Activated naive CD4-positive, alpha-beta T cell treated with anti-CD3 and anti-CD28 coated beads for 36 hours (primary cell): ENCODE measurements around the gene ZNF415. TPM values are rescaled to one million over a fixed set of nuclear protein-coding genes. Genes with fewer than 3 reads are reported as not detected.
"Not testable (repeated sequence)": the region's sequence is repeated elsewhere in the genome, so short reads cannot be mapped to it uniquely, and the experiment has no call there.

Experiments used
- CTCF ChIA-PET: fragments of 350-600 bp; sonication (Branson Sonifier 250); formaldehyde crosslinking; loops from one replicate; lab custom pipeline; 2021; ENCODE audit warnings: antibody characterized with exemption; lab: Charles Lee
- DNase-seq: peaks from one replicate; pipeline ENCODE4 v3.0.0-alpha.2; 2020
- H3K27ac Mint-ChIP-seq: one replicate; pipeline ENCODE4 v1.8.0; 2021; ENCODE audit warnings: mild to moderate bottlenecking, mixed read lengths
- H3K27me3 Mint-ChIP-seq: one replicate; pipeline ENCODE4 v1.8.0; 2021; ENCODE audit warnings: low read depth, mixed read lengths
- H3K36me3 Mint-ChIP-seq: one replicate; pipeline ENCODE4 v1.8.0; 2021; ENCODE audit warnings: low read depth, mixed read lengths
- H3K4me1 Mint-ChIP-seq: one replicate; pipeline ENCODE4 v1.8.0; 2021; ENCODE audit warnings: low read depth, mixed read lengths
- H3K4me3 Mint-ChIP-seq: one replicate; pipeline ENCODE4 v1.8.0; 2021; ENCODE audit warnings: mild to moderate bottlenecking, moderate library complexity, mixed read lengths
- H3K9me3 Mint-ChIP-seq: one replicate; pipeline ENCODE4 v1.8.0; 2021; ENCODE audit warnings: mixed read lengths
- intact Hi-C: fragments of 100-400 bp; cut with micrococcal nuclease; formaldehyde crosslinking; loops from one replicate; pipeline ENCODE4 v1.15.1; 2023
- total RNA-seq, 2 experiments: library from RNA; stranded (reverse); gene quantifications; one replicate each; pipeline ENCODE4 v1.2.3, GENCODE V29; 2021

Gene ZNF415
- total RNA-seq, 2 experiments from 2014 or later, result 0.74 to 1.0 TPM

DNA sequence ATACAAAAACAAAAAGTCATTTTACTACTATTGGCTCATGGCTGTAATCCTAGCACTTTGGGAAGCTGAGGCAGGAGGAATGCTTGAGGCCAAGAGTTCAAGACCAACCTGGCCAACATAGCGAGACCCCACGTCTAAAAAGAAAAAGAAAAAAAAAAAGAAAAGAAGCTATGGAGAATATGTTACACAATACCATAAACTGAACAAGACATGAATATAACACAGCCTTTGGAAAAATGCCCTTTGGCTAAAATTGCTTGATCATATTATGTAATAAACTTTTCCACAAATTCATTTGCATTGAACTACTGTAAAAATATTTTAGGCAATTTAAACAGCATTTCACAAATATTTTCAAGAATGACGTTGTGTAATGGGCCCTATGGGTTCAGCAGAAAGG is 3.7 kb upstream of the ZNF415 start:
- H3K27ac Mint-ChIP-seq, result no peak overlapping the region
- peaks cover 44% of the 10 kb centered on the region for H3K36me3 Mint-ChIP-seq
- peaks cover 8% of the 10 kb centered on the region for H3K27me3 Mint-ChIP-seq
- no peak for DNase-seq
- peaks cover 7% of the 10 kb centered on the region for H3K4me1 Mint-ChIP-seq
- CTCF ChIA-PET, result no interaction called here
- no peak overlapping the region for H3K4me3 Mint-ChIP-seq
- H3K9me3 Mint-ChIP-seq, result peaks cover 59% of the 10 kb centered on the region
- intact Hi-C loops, result no loop called here

DNA sequence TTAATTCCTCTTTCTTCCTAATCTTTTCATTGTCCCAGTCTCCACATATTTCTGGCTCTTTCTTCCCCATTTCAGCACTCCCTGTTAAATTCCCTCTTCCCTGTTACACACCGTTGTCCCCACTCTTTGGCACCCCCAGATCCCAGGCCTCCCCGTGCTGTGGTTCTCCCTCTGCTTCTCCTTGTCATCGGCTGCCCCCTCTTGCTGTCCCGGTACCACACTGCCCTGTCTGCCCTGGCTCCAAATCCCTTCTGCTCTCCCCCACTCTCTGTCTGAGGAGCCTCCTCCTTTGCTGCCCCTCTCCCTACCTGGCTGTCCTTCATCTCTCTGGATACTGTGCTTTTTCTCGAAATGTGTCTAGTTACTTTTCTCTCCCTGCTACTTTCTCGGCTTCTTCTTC is 983 bp downstream of the ZNF415 start:
- Mint-ChIP-seq H3K36me3 (peaks cover 37% of the 10 kb centered on the region), H3K27ac (no peak overlapping the region), H3K9me3 (peaks cover 47% of the 10 kb centered on the region), H3K4me3 (peak overlapping the region; percentile 62), H3K27me3 (peaks cover 13% of the 10 kb centered on the region), H3K4me1 (peaks cover 9% of the 10 kb centered on the region)
- intact Hi-C loops, result no loop called here
- no peak for DNase-seq
- CTCF ChIA-PET, result no interaction called here

DNA sequence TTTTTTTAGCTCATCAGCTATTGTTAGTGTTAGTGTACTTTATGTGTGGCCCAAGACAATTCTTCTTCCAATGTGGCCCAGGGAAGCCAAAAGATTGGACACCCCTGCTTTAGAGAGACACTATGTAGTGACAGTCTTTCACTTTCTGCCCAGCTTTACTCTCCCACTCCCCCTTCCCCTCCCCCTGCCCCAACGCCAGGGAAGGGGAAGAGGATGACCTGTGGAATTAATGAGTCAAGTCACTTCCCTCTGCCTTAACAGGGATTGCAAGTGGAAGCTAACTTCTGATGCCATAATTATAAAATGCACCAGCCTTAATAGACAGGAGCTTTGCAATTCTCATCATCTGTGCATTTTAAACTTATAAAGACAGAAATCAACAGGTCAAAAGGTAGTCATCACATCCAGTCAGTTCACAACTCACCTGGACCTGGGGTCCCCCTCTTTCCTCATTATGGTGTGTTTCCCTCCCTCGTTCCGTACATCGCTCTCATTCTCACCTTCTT is 1.6 kb downstream of the ZNF415 start:
- H3K36me3 Mint-ChIP-seq, result peaks cover 36% of the 10 kb centered on the region
- intact Hi-C loops, result no loop called here
- DNase-seq, result no peak
- H3K27ac Mint-ChIP-seq, result no peak overlapping the region
- CTCF ChIA-PET, result no interaction called here
- H3K4me3 Mint-ChIP-seq, result no peak overlapping the region
- H3K9me3 Mint-ChIP-seq, result peaks cover 44% of the 10 kb centered on the region
- H3K4me1 Mint-ChIP-seq, result peaks cover 9% of the 10 kb centered on the region
- peaks cover 13% of the 10 kb centered on the region for H3K27me3 Mint-ChIP-seq

DNA sequence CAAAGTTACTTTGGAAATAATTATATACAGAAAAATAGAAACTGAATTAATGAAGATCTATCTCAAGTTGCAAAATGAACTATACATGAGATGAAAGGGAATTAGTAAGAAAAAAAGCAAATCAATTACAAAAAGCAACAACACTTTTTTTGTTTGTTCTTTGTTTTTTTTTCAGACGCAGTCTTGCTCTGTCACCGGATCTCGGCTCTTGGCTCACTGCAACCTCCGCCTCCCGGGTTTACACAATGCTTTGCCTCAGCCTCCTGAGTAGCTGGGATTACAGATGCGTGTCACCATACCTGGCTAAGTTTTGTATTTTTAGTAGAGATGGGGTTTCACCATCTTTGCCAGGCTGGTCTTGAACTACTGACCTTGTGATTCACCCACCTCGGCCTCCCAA is 2.2 kb downstream of the ZNF415 start:
- Mint-ChIP-seq H3K36me3 (peaks cover 33% of the 10 kb centered on the region), H3K27me3 (peaks cover 13% of the 10 kb centered on the region), H3K9me3 (peaks cover 42% of the 10 kb centered on the region), H3K4me1 (peaks cover 9% of the 10 kb centered on the region), H3K4me3 (no peak overlapping the region), H3K27ac (no peak overlapping the region)
- no peak for DNase-seq
- CTCF ChIA-PET, result no interaction called here
- intact Hi-C loops, result no loop called here

DNA sequence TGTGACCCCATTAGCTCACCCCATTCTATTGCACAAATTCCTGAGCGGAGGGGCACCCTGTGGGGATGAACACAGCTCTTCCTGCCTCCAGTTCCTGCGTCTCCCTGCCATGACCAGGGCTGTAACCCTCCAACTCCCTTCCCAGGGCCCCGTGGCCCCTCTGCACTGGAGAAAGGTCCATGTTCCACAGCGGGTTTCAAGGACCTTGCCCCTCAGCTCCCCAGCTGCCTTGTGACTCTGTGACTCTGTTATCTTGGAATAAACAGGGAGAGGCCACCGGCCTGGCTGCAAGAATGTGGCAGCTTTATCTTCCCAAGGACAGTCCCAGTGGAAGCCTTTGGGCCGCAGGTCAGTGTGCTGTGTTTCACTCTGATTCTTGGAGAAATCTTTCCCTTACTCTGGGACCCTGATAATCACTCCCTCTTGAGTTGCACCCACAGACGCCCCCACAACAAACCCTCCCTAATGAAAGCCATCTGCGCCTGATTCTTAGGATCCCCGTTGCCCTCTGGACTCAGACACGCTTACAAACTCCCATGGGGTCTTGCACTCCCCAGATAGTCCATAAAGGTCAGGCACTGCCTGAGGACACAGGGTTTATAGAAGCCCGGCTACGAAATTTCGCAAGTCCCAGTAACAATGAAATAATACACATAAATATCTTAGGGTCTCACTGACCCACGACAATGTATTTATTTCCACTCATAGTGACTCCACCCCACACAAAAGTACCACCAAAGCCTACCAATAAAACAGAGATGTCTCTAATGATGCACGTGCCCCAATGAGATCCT is 5.8 kb downstream of the ZNF415 start:
- intact Hi-C loops, H3K27ac Mint-ChIP-seq, DNase-seq, H3K4me3 Mint-ChIP-seq, H3K4me1 Mint-ChIP-seq, CTCF ChIA-PET: not testable (repeated sequence)
- peaks cover 10% of the 10 kb centered on the region for H3K27me3 Mint-ChIP-seq
- peaks cover 31% of the 10 kb centered on the region for H3K36me3 Mint-ChIP-seq
- H3K9me3 Mint-ChIP-seq, result peaks cover 32% of the 10 kb centered on the region

DNA sequence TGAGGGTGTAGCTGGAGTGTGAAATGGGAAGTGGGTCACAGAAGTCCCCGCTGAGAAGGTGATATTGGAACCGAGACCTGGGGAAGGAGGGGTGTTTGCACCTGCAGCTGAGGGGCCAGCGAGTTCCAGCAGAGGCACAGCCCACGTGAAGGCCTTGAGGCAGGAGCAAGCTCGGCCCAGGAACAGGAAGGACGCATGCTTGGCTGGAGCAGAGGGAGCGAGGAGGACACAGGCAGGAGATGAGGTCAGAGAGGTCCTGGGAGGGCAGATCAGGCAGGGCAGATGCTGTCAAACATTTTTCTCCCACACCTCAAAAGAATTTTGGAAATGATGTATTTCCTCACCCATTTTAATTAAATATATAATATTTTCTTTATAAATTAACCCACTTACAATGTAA is 9.3 kb downstream of the ZNF415 start:
- CTCF ChIA-PET, result no interaction called here
- H3K4me1 Mint-ChIP-seq, result no peaks in the 10 kb centered on the region
- no peak overlapping the region for H3K4me3 Mint-ChIP-seq
- H3K27ac Mint-ChIP-seq, result no peak overlapping the region
- DNase-seq, result no peak
- H3K9me3 Mint-ChIP-seq, result peaks cover 28% of the 10 kb centered on the region
- intact Hi-C loops, result no loop called here
- H3K27me3 Mint-ChIP-seq, result no peaks in the 10 kb centered on the region
- peaks cover 26% of the 10 kb centered on the region for H3K36me3 Mint-ChIP-seq

DNA sequence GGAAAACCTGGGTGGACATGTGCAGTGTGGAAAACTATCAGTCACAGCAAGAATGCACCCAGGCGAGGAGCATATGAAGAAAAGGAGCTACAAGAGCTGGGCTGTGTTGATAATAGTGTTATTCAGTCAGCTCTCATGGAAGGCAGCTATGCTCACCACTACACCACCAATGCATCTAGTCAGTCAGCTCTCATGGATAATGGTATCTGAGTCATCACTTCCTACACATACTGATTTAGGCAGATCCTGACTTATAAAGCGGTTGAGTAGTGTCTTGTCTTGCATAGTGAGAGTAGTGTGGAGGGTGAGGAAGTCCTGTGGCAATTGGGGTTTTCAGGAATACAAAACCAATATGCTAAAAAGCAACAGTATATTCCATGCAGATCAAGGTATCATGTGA is 20.4 kb downstream of the ZNF415 start:
- H3K9me3 Mint-ChIP-seq, result peaks cover 54% of the 10 kb centered on the region
- CTCF ChIA-PET, result no interaction called here

DNA sequence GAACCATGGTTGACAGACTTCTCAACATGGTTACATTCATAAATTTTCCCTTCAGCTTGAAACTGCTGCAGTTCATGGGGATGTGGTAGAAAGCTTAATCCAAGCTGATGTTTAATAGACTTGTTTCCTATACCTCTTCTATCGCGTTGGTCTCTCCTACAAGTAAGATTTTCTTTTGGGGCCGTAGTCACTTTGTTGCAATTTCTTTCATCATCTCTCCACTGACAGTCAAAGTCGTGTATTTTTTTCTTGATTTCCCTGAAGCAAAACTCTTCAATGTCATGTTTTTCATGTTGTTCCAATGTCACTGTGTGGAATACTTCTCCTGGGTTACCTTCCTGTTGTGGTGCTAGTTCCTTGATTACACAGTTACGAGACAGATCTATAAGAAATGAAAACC is 23.2 kb downstream of the ZNF415 start:
- intact Hi-C loops, result no loop called here
- H3K27ac Mint-ChIP-seq, result no peak overlapping the region
- no peak overlapping the region for H3K4me3 Mint-ChIP-seq

More for the DNA sequence above, 20.4 kb downstream of the ZNF415 start:
- Mint-ChIP-seq H3K4me3 (no peak overlapping the region), H3K4me1 (no peaks in the 10 kb centered on the region), H3K27me3 (peaks cover 2% of the 10 kb centered on the region), H3K36me3 (peaks cover 49% of the 10 kb centered on the region), H3K27ac (no peak overlapping the region)
- no peak for DNase-seq
- intact Hi-C loops, result no loop called here

DNA sequence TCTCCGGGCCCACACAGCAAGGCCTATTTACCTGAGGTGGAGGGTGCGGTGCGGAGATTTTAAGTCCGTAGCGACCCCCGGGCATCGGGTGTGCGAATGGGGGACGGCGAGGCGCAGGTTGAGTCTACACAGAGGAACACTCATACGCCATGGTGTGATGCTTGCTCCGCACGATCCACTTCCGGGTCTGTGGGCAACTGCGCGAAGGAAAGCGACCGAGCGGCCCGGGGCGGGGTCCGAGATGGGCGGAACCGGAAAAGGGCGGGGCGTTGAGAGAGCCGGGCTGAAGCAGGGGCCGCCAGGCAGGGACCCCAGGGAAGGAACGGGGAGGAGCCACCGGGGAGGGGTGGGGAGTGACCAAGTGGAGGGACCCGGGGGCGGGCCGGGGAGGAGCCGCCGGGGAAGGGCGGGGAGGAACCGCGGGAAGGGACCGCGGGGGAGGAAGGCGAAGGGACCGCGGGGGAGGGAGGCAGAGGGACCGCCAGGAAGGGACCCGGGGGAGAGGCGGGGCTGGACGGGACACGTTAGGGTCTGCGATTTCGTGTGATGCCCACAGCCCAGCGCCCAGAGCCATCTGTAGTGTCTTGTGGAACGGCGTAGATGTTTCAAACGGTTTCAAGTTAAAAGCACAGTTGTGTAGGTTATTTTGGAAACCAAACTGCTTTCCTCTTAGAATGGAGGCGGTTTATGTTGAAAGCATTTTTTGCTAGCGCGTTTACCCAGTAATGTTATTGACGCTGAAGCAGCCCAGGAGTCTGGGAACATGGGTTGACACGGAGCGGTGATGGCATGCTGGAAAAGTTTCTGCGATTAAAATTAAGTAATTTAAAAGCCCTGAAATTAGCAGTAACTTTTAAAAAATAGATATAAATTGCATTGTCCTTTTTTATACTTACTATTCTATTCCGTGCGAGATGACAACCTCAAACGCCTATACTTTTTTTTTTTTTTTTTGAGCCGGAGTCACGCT is 29.2 kb downstream of the ZNF415 start, which contains the start of gene ZNF160:
Gene ZNF160, minus strand, starts transcription at position 189 of the 970 bp plus-strand sequence. CDS start 17,146 bp downstream, outside the sequence.
- CTCF ChIA-PET, result no interaction called here
- Mint-ChIP-seq H3K4me1 (peaks cover 22% of the 10 kb centered on the region), H3K4me3 (peak within 1 kb of the TSS; percentile 82), H3K27ac (peak within 1 kb of the TSS; percentile 84), H3K9me3 (peaks cover 23% of the 10 kb centered on the region), H3K36me3 (peaks cover 29% of the 10 kb centered on the region), H3K27me3 (no peaks in the 10 kb centered on the region)
- DNase-seq, result peak; percentile 99
- intact Hi-C loops, result loop anchor here (1.0 to 2.0 kb wide), 5 partner anchors 55 to 417 kb away; partner anchors contain the start of genes ZNF347, ZNF665, ZNF813 and ZNF816

More for the DNA sequence above, 23.2 kb downstream of the ZNF415 start:
- DNase-seq, result no peak
- Mint-ChIP-seq H3K9me3 (peaks cover 35% of the 10 kb centered on the region), H3K36me3 (peaks cover 27% of the 10 kb centered on the region), H3K4me1 (no peaks in the 10 kb centered on the region), H3K27me3 (peaks cover 2% of the 10 kb centered on the region)
- CTCF ChIA-PET, result no interaction called here

DNA sequence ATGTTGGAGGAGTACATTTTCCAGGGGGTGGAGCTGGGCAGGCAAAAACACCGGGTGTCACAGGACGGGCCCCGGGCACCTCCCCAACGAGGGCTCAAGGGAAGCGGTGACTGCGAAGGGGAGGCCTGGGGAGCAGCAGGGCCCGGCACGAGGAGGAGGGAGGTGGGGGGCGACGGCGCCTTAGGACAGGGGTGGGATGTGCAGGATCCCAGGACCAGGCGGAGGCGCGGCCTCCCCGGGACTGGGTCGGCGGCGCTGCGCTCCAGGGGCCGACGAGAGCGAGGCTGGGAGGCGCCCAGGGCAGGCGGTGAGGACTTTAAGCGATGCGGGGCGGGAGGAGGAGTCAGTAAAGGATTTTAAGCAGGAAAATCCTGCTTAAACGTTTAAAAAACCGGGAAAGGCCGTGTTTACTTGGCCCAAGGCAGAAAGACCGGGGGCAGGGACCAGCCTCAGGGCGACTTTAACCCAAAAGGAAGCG is 29.9 kb downstream of the ZNF415 start:
- peaks cover 25% of the 10 kb centered on the region for H3K4me1 Mint-ChIP-seq
- intact Hi-C loops, result loop anchor here (1.0 to 2.0 kb wide), 5 partner anchors 56 to 418 kb away; partner anchors contain the start of genes ZNF347, ZNF665, ZNF813 and ZNF816
- peaks cover 22% of the 10 kb centered on the region for H3K9me3 Mint-ChIP-seq
- DNase-seq, result peak; percentile 50
- peaks cover 36% of the 10 kb centered on the region for H3K36me3 Mint-ChIP-seq
- H3K27me3 Mint-ChIP-seq, result no peaks in the 10 kb centered on the region
- peak overlapping the region; percentile 84 for H3K27ac Mint-ChIP-seq
- CTCF ChIA-PET, result no interaction called here
- peak overlapping the region; percentile 82 for H3K4me3 Mint-ChIP-seq

DNA sequence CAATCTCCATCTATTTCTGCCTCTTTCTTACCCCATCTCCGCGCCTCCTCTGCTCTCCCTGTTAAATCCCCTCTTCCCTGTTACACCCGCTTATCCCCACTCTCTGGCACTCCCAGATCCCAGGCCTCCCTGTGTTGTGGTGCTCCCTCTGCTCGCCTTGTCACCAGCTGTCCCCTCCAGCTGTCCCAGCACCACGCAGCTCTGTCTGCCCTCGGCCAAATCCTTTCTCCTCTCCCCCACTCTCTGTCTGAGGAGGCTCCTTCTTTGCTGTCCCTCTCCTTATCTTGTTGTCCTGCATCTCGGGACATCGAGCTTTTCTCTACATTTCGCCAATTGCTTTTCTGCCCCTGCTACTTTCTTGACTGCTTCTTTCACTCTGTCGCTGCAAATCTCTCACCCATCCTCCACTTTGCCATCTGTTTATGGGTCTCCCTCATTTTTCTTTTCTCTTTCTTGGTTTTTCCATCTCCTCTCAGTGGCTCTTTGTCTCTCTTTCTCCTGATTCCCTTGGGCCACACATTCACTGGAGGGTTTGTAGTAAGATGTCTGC is 30.4 kb downstream of the ZNF415 start:
- H3K9me3 Mint-ChIP-seq, result peaks cover 24% of the 10 kb centered on the region
- H3K27ac Mint-ChIP-seq, result peak overlapping the region; percentile 84
- no peak for DNase-seq
- no peaks in the 10 kb centered on the region for H3K27me3 Mint-ChIP-seq
- H3K4me3 Mint-ChIP-seq, result peak overlapping the region; percentile 82
- CTCF ChIA-PET, result no interaction called here
- H3K4me1 Mint-ChIP-seq, result peaks cover 26% of the 10 kb centered on the region
- intact Hi-C loops, result loop anchor here (2.0 kb wide), 2 partner anchors 57 to 139 kb away; partner anchors contain the start of genes ZNF347 and ZNF816
- peaks cover 41% of the 10 kb centered on the region for H3K36me3 Mint-ChIP-seq
